Type B pancreatic cell (in vitro differentiated cells): ENCODE data around the gene MAPK13. TPM values are rescaled to one million over a fixed set of nuclear protein-coding genes. Genes with fewer than 3 reads are reported as not detected.

Source experiments
- DNase-seq: peaks from one replicate; pipeline ENCODE4 v3.0.0; 2021; ENCODE audit warnings: mixed read lengths; ENCODE audit not compliant: unreplicated experiment; ENCODE audit errors: extremely low spot score
- H3K27ac Mint-ChIP-seq: 2 replicates; pipeline ENCODE4 v1.8.0; 2021; ENCODE audit warnings: mild to moderate bottlenecking, mixed read lengths
- H3K27me3 Mint-ChIP-seq: 2 replicates; pipeline ENCODE4 v1.8.0; 2021; ENCODE audit warnings: mixed read lengths
- H3K36me3 Mint-ChIP-seq: 2 replicates; pipeline ENCODE4 v1.8.0; 2021; ENCODE audit warnings: mixed read lengths
- H3K4me1 Mint-ChIP-seq: one replicate; pipeline ENCODE4 v1.8.0; 2021; ENCODE audit warnings: mixed read lengths; ENCODE audit not compliant: unreplicated experiment
- H3K4me3 Mint-ChIP-seq: 2 replicates; pipeline ENCODE4 v1.8.0; 2021; ENCODE audit warnings: mild to moderate bottlenecking, mixed read lengths
- H3K9me3 Mint-ChIP-seq: 2 replicates; pipeline ENCODE4 v1.8.0; 2021; ENCODE audit warnings: mixed read lengths
- total RNA-seq: library from RNA; stranded (reverse); gene quantifications from 2 replicates; pipeline ENCODE4 v1.2.1, GENCODE V29; 2021; ENCODE audit warnings: low replicate concordance
- TF ChIP-seq, protein P1 (sequence below): fragments of 200-600 bp; sonication (generic); conservative IDR thresholded peaks from 2 replicates; pipeline ENCODE4 v1.5.0; 2021; ENCODE audit warnings: antibody characterized with exemption, mild to moderate bottlenecking

The MAPK13 gene
- total RNA-seq, 1 donor from 2014 or later = 29.4 TPM

DNA sequence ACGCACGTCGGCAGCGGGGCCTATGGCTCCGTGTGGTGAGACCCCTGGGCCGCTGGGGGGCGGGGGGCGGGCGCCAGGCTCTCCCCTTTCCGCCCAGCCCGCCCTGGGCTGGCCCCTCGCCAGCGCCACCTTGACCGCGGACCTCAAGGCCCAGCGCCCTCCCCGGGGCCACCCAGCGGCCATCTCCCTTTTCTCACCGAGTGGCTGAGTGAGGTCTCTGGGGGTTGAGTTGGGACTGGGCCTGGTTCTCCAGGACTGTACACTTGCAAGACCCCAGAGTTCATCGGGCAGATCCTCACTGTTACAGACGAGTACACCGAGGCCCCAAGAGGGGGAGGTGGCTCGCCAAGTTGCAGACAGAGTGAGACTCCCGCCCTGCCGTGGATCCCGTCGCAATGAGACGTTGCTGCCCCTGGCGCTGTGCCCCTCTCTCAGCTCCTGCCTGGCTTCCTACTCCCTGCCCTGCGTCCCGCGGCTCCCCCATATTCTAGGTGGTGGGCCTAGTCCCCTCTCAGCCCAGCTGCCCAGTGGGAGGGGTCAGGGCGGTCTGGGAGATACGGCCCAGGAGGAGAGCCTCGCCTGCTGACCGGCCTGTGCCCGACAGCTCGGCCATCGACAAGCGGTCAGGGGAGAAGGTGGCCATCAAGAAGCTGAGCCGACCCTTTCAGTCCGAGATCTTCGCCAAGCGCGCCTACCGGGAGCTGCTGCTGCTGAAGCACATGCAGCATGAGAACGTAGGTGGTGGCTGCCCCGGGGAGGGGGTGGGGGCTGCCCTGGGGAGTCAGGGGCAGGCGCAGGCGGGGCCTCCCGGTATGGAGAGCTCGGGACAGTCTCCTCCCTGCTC is 576 bp downstream of the MAPK13 start:
- DNase-seq = no peak

DNA sequence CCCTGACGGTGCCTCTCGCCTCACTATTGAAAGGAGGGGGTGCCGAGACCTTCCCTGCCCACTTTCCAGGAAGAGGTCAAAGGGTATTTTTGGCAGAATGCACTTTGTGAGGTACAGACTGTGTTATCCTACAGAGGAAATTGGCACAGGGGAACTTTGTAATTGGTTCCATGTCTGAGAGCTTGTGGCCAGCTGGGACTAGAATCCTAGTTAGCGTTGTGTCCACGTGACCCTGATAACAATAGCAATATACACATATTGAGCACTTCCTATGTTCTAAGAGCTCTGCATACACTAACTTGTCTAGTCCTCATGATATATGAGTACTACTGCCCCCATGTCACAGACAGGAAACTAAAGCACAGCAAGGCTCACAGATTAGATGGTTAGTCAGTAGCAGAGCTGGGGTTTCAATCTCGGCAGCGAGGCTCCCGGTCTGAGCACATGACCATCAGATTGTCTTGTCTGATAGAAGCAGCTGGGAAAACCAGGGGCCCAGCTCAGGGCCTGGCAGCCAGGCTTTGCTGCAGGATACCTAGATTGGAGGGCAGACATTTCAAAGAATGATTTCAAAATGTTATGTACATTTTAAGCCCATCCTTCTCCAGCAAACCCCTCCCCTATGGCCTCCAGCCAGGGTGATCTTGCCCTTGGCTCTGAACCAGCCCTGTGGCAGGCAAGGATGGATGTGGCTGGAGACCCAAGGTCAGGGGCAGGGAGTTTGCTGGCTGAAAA is 1.4 kb downstream of the MAPK13 start:
- peaks cover 7% of the 10 kb centered on the region for H3K27me3 Mint-ChIP-seq
- peaks cover 33% of the 10 kb centered on the region for H3K4me1 Mint-ChIP-seq
- peak overlapping the region; percentile 83 for H3K4me3 Mint-ChIP-seq
- TF ChIP-seq, protein P1, sequence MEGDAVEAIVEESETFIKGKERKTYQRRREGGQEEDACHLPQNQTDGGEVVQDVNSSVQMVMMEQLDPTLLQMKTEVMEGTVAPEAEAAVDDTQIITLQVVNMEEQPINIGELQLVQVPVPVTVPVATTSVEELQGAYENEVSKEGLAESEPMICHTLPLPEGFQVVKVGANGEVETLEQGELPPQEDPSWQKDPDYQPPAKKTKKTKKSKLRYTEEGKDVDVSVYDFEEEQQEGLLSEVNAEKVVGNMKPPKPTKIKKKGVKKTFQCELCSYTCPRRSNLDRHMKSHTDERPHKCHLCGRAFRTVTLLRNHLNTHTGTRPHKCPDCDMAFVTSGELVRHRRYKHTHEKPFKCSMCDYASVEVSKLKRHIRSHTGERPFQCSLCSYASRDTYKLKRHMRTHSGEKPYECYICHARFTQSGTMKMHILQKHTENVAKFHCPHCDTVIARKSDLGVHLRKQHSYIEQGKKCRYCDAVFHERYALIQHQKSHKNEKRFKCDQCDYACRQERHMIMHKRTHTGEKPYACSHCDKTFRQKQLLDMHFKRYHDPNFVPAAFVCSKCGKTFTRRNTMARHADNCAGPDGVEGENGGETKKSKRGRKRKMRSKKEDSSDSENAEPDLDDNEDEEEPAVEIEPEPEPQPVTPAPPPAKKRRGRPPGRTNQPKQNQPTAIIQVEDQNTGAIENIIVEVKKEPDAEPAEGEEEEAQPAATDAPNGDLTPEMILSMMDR = no peak
- DNase-seq = no peak
- no peaks in the 10 kb centered on the region for H3K9me3 Mint-ChIP-seq
- peaks cover 5% of the 10 kb centered on the region for H3K36me3 Mint-ChIP-seq
- peak overlapping the region; percentile 81 for H3K27ac Mint-ChIP-seq

More for the DNA sequence above, 576 bp downstream of the MAPK13 start:
- peak overlapping the region; percentile 81 for H3K27ac Mint-ChIP-seq
- H3K9me3 Mint-ChIP-seq = no peaks in the 10 kb centered on the region
- H3K4me1 Mint-ChIP-seq = peaks cover 31% of the 10 kb centered on the region
- peaks cover 12% of the 10 kb centered on the region for H3K27me3 Mint-ChIP-seq
- H3K4me3 Mint-ChIP-seq = peak overlapping the region; percentile 83
- TF ChIP-seq, protein P1 = peak; percentile 53
- peaks cover 5% of the 10 kb centered on the region for H3K36me3 Mint-ChIP-seq

DNA sequence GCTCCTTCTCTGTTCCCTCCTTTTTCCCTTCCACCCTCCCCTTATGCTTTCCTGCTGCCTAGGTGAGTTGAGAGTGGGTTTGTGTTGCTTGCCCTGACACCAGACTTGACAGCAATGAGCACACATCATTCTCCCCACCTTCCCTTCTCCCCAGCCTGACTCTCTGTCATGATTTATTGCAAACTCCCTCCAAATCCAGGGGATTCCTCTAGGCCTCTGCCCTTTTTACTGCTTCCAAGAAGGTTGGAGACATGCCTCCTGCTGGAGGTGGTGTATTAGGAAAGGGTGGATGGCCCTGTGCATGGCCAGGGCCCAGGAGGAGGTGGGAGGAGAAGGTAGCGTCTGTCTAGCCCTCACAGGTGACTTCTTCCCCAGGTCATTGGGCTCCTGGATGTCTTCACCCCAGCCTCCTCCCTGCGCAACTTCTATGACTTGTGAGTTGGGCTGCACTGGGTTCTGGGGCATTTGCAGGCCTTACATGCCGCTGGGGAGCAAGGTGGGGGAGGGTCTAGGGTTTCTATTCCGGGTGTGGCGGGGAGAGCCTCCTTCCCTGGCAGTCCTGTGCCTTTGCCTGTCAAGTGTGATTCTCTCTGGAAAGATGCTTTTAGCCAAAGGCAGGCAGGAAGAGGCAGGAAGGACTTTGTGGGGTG is 2.1 kb downstream of the MAPK13 start:
- Mint-ChIP-seq H3K36me3 (peaks cover 5% of the 10 kb centered on the region), H3K4me1 (peaks cover 36% of the 10 kb centered on the region), H3K9me3 (no peaks in the 10 kb centered on the region), H3K27ac (peak overlapping the region; percentile 81), H3K27me3 (peaks cover 4% of the 10 kb centered on the region), H3K4me3 (peak overlapping the region; percentile 80)
- TF ChIP-seq, protein P1 = no peak
- DNase-seq = no peak

DNA sequence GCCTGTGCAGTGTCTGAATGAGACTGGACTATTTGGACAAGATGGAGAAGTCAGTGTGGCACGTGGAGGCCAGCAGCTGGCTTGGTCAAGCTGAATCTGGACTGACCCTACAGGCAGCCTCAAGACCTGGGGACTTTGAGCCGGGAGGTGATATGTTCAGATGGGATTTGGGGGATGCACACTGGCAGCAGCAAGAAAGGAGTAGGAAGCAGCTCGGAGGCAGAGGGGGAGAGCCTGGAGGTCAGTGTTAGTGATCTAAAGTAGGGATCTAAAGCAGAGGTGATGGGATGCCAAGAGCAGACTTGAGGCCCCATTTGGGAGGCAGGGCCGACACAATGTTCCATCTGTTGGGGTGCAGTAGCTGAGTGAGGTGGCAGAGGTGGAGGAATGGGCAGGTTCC is 2.8 kb downstream of the MAPK13 start:
- H3K4me1 Mint-ChIP-seq = peaks cover 36% of the 10 kb centered on the region
- TF ChIP-seq, protein P1 = no peak
- no peak overlapping the region for H3K27ac Mint-ChIP-seq
- no peak for DNase-seq
- H3K36me3 Mint-ChIP-seq = peaks cover 5% of the 10 kb centered on the region
- H3K27me3 Mint-ChIP-seq = peaks cover 4% of the 10 kb centered on the region
- no peak overlapping the region for H3K4me3 Mint-ChIP-seq
- no peaks in the 10 kb centered on the region for H3K9me3 Mint-ChIP-seq

DNA sequence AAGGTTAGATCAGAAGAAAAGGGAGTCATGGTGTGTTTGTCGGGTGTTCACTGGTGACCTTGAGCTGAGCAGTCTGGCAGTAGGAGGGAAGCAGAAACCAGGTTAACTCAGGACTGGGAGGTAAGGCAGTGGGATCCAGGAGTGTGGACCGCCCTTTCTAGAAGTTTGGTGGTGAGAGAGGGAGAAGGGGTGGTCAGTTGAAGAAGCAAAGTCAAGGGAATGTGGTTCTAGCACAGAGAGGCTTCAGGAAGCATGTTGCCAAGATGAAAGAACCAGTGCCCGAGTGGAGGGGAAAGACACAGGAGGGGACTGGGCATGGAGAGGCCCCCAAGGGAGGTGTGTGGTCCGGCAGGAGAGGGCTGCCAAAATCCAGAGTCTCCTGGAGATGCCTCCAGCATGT is 3.6 kb downstream of the MAPK13 start:
- no peak overlapping the region for H3K27ac Mint-ChIP-seq

More for the DNA sequence above, 3.6 kb downstream of the MAPK13 start:
- H3K36me3 Mint-ChIP-seq = peaks cover 5% of the 10 kb centered on the region
- H3K4me3 Mint-ChIP-seq = no peak overlapping the region
- no peak for DNase-seq
- H3K9me3 Mint-ChIP-seq = no peaks in the 10 kb centered on the region
- H3K27me3 Mint-ChIP-seq = peaks cover 4% of the 10 kb centered on the region
- peaks cover 36% of the 10 kb centered on the region for H3K4me1 Mint-ChIP-seq
- TF ChIP-seq, protein P1 = no peak
